ENCODE results near the gene ZNF367. TPM values are rescaled to one million over a fixed set of nuclear protein-coding genes. Genes with fewer than 3 reads are reported as not detected.
"Not testable (repeated sequence)": the region's sequence is repeated elsewhere in the genome, so short reads cannot be mapped to it uniquely, and the experiment has no call there.

The ZNF367 gene
- total RNA-seq, 1 donor from 2014 or later = 10.0 TPM

DNA sequence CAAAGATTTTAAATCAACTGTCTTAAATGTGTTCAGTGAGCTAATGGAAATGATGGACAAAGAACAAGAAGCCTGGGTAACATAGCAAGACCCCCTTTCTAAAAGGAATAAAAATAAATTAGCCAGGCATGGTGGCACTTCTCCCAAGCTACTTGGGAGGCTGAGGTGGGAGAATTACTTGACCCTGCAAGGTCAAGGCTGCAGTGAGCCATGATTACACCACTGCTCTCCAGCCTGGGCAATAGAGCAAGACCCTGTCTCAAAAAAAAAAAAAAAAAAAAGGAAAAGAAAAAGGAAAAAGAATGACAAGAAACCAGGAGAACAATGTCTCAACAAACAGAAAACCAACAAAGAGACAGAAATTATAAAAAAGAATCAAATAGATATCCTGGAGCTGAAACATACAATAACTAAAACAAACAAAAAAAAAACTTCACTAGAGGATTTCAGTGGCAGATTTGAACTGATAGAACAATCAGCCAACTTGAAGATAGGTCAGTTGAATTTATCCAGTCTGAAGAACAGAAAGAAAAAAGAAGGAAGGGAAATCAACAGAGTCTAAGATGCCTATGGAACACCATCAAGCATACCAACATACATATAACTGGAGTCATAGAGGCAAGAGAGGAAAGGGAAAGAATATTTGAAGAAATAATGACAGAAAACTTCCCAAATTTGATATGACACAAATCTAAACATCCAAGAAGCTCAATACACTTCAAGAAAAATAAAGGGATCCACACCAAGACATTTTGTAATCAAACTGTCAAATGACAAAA, 17.8 kb downstream of the ZNF367 start:
- no peak for DNase-seq (ENCODE audit: low read depth, low spot score)

DNA sequence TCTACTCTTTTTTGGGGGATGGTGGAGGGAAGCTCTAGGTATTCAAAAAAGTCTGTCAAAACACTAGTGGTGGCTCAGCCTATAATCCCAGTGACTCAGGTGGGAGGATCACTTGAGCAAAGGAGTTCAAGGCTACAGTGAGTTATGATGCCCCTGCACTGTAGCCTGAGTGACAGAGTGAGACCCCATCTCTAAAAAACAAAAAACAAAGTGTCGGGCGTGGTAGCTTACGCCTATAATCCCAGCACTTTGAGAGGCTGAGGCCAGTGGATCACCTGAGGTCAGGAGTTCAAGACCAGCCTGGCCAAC, 18.9 kb downstream of the ZNF367 start:
- DNase-seq (ENCODE audit: low read depth, low spot score) = no peak

DNA sequence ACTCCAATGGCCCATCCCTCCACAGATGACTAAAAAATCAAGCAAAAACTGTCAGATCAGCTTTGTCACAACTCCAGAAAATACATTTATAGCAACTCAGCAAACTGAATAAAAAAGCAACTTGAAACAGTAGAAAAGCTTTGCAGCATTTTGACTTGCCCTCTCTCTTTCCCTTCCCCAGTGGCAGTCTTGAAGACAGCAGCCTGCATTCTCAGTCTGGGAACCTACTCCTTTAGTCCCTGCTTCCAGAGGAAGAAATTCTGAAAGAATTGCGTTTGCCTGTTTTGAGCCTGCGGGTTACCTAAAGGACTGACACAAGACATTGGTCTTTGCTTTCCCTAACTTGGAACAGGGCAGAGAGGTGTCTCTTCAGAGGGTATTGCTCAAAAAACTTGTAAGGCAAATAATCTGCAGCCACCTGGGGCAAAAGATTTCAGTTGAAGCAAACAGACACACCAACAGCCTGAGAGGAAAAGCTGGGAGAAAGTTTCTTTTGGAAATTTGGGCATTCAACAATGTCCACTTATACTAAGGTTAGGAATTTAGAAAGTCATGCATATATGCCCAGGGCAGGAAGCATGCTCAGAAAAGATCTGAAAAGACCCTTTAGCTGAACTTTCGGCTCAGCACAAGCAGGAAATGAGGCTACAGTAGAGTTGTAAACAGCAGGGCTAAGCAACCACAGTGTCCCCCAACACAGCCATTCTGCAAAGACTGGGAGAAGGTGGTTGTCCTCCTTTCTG, 19.4 kb downstream of the ZNF367 start:
- no peak for DNase-seq (ENCODE audit: low read depth, low spot score)

DNA sequence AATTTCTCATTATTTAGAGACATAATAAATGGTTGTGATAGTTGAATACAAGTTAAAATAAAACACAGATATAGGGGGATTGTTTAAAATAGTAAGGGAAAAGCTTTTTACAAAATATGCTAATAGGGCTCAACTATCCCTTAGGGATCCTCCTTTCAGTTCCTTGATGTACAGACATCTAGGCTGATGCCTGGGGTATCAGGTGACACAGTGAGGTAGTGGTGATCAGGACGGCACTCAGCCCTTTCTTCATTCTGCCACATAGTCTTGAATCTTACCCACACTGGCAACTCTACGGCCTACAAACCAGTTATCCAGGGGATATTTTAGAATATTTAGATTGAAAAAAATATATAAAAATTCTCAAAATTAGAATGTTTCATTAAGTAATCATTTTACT, 22.2 kb downstream of the ZNF367 start:
- DNase-seq (ENCODE audit: low read depth, low spot score) = no peak

DNA sequence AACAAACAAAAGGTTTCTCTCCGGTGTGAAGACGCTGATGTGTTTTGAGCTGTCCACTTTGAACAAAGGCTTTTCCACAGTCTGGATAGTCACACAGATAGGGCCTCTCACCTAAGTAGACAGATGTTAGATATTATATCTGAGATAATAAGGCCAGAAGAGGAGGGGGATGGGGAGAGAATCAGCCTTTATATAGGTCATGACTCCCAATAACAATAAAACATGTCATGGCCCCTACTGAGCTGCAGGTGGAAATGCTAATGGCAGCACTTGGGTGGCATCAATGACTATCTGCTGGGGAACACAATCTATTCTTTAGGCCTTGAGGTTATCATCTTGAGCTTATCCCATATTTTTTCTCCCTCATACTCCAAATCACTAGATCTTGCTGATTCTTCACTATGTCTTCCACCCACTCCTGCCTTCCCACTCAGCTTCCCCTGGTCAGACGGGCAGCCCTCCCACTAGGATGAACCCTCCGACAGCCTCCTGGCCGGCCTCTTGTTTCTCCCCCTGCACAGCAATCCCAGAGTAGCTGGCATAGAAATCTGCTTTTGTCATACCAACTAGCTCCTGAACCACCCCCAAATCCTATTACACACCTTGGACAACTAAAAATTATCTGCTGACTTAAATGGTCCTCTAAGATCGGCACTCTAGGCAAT, 23.2 kb downstream of the ZNF367 start:
- no peak for DNase-seq (ENCODE audit: low read depth, low spot score)

DNA sequence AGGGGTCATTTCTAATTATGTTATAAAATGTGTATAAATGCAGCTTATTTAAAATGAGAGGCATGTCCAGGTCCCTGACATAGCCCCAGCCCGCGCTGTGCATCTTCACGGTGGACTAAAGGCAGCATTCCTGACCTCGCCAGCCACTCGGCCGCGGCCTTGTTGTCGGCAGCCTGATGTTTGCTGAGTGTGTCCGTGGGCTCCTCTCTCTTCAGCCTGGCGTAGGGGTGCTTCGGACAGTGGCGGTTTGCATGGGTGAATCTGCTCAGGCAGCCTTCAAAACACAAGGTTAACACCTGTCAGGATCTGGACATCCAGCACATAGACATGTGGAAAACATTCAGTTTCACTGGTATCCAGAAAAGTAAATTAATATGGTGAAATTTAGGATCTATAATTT, 25.9 kb downstream of the ZNF367 start:
- no peak for DNase-seq (ENCODE audit: low read depth, low spot score)

DNA sequence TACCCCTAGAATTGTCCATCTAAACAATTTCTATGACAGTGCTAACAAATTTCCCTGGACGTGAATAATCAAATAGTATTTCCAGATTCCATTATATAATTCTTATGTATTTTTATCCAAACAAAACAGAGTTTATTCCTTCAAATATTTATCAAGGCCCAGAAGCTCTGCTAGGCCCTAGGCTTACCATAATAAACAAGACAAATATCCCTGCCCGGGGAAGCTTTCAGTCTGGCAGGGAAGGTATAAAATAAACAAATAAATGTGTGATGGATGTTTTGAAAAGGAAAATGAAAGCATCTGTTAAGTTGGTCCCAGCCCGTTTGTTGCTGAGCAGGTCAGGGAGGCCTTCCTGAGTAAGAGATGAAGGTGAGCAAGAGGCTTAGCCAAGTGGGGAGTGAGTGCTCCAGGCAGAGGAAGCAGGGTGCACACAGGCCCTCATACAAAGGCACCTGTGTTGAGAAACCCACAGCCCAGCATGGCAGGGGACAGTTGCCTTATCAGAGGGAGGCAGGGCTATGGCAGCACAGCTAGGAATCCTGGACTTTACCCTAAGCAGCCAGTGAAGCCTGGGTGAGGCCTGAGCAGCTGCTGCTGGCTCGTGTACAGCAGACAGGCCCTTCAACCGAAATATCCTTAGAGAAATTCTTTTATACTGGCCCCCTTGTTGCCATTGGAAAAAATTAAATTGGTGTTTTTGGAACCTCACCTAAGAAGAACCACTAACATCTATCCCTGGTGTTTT, 27.0 kb downstream of the ZNF367 start:
- no peak for DNase-seq (ENCODE audit: low read depth, low spot score)

DNA sequence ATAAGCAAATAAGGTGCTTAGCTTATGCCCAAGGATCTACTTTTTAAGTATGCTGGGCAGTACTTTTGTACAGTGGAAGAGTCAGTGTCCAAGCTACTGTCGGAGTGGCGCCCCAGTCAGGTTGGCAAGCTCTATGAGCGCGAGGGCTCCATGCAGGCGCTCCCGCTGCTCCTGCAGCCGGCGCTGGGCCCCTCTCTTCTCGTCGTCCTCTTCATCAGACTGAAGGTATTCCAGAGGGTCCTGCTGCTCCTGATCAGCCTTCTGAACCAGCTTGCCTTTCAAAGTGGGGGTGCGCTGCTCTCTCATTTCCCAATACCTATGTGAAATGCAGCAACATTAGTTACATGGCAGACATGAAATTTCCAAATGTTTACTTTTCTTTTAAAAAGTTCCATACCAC, 30.0 kb downstream of the ZNF367 start:
- no peak for DNase-seq (ENCODE audit: low read depth, low spot score)

DNA sequence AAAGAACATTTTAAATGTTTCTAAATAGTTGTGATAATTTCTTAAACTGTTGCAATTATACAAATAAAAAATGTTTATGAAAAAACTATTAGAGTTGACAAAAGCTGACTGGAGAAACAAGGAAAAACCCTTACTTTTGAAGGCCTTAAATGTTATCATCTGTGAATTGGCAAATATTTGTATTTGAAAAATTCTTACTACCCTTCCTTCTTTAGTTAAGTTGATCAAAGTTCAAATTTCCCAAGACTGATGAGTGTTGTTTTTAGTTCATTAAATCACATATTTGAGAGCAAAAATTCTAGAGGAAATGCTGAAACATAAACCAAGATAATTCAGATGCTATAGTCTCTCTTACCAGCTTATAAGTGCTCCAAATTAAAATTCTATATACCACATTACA, 32.0 kb downstream of the ZNF367 start:
- DNase-seq (ENCODE audit: low read depth, low spot score) = no peak

DNA sequence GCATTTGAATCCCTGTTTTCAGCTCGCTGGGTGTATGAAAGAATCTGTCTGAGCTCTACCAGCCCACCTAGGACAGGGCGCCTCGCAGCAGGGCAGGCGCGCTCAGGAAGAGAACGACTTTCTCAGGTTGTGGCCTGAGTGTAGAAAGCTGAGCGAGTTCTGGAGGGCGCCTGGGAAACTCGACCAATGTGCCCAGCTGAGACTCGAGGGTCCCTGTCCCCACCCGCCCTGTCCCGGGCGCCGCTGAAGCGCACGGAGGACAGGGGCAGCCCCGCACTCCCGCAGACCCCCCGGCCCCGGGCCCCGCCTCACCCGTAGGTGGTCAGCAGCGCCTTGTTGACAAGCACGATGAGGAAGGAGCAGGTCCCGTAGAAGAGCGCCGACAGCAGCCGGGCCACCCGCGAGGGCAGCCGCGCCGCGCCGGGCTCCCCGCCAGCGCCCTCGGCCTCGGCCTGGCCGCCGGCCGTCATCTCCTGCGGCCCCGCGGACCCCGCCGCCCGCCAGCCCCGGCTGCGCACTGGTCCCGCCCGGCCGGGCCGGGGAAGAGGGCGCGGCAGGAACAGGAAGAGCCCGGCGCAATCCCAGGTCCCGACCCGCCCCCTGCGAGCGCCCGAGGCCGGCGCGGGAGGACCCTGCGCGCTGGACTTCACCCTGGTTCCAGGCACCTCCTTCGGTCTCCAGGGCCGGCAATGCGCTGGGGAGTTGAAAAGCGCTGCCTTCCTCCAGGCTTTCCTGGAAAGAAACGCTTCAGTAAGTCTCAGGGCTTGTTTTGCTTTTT, 34.8 kb downstream of the ZNF367 start, which contains the start of gene SLC35D2:
TSS of gene SLC35D2 (minus strand) at position 547 of the 778 bp plus-strand sequence. CDS start at position 470, 77 bp downstream.
- no peak for DNase-seq (ENCODE audit: low read depth, low spot score)

DNA sequence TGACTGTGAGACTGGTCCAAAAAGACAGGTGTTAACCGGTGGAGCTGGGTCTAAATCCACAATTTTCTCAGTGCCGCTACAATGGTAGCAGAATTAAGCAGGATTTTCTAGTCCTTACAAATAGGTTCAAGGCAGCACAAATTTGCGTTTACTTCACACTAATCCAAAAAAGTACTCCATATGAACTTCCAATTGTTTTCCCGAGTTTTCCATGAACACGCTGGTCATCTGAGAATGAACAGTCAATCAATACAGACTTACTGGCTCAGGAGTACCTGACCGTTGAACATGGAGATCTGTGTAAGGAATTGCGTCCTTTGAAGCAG, 35.4 kb downstream of the ZNF367 start:
- no peak for DNase-seq (ENCODE audit: low read depth, low spot score)

DNA sequence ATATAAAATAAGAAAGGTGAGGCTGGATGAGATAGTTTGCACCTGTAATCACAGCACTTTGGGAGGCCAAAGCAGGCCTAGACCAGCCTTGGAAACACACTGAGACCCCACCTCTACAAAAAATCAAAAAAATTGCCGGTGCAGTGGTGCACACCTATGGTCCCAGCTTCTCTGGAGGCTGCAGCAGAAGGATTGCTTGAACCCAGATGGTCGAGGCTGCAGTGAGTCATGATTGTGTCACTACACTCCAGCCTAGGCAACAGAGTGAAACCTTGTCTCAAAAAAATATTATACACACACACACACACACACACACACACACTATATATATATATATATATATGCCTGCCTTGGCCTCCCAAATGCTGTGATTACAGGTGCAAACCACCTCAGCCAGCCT, 36.0 kb downstream of the ZNF367 start:
- no peak for DNase-seq (ENCODE audit: low read depth, low spot score)

DNA sequence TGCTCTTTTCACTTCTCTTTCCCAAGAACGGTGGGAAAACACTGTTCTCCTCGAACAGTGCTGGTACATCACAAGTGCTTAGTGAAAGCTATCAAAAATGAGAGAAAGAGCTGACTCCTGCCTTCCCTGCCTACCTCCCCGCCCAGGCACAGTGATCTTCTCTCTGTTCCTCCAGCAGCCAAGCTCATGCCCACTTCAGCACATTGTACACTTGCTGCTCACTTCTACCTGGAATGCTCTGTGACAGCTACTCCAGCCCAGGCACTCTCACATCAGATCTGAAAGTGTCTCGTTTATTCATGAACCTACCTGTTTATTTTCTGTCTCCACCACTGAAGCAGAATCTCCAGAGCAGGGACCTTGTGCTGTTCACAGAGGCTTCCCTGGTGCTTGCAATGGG, 36.5 kb downstream of the ZNF367 start:
- no peak for DNase-seq (ENCODE audit: low read depth, low spot score)

DNA sequence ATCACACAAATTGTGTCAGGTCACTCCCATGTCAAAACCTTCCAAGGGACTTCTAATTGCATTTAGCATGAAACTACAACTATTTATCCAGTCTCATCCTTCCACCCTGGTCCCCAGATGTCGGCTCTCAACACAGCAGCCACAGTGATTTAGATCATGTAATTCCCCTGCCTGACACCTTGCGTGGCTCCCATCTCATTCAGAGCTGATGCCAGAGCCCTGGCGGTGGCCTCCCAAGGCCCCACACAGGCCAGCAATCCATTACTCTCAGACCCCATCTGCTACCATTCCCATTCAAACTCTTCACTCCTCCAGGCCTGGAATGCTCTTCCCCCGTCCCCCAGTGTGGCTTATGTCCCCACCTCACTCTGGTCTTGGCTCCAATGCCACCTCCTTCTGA, 37.0 kb downstream of the ZNF367 start:
- no peak for DNase-seq (ENCODE audit: low read depth, low spot score)

DNA sequence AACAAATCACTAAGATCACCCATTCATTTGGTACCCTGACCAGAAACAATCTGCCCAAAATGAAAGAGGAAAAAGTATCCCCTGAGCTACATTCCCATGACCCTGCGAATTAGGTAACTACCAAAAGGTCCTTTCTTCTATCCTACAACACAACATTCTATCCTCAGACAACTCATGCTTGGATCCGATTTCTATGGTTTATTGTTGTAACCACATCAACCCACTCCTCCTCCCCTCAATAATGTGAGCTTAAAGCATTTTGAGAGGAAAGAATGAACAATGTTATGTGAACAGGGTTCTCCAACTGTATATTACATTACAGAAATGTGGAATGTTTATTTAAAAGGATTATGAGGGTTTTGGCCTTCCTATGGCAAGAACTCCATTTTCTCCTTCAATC, 38.7 kb downstream of the ZNF367 start:
- DNase-seq (ENCODE audit: low read depth, low spot score) = no peak

DNA sequence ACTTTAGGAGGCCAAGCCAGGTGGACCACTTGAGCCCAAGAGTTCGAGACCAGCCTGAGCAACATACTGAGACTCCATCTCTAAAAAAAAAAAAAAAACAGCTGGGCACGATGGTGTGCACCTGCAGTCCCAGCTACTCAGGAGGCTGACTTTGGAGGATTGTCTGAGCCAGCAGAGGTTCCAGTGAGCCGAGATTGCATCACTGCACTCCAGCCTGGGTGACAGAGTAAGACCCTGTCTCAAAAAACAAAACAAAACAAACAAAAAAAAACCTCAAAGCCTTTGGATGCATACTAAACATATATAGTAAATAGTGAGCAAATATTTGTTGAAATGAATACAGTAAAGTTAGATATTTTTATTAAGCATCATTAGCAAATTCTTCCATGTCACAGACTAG, 40.0 kb downstream of the ZNF367 start:
- DNase-seq (ENCODE audit: low read depth, low spot score) = no peak

DNA sequence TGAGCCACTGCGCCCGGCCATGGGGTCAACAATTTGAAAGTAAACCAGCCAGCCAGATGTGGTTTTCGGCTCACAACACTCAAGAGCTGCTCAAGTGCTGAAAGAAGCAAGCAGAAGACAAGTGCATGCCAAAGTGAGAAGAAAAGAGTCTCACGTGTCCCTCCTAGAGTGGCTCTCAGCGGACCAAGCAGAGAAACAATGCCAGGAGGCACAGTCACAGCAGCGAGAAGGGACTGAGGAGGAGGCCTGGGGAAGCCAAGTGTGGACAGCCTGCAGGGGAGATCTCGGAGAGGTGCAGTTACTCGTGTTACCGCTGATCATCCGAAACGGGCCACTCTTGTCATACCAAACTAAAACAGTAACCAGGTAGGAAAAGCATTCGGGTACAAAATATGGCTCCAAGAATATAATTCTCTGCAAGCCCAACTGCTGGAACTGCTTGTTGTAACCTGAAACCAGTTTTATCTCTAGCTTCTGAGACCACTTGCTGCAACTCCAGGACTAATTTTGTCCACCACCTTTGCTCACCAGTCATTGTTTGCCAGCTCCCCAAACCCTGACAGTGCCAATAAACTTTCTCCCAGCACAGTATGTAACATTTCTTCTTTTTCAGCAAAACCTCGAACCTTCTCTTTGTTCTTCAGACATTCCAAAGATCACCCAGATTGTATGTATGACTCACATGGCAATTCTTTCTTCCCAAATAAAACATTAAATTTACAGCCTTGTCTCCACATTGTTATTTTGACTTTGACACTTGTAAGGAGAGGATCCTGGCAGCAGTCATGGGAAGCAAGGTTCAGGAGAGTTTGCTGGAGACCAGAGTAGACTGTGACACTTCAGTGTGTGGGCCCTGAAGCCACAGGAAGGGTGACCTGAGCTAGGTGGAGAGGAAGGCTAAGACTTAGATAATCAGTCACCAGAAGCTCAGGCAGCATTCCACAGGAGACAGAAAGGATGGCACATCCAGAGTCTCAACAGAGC, 41.0 kb downstream of the ZNF367 start:
- peak; percentile 29 for DNase-seq (ENCODE audit: low read depth, low spot score)

DNA sequence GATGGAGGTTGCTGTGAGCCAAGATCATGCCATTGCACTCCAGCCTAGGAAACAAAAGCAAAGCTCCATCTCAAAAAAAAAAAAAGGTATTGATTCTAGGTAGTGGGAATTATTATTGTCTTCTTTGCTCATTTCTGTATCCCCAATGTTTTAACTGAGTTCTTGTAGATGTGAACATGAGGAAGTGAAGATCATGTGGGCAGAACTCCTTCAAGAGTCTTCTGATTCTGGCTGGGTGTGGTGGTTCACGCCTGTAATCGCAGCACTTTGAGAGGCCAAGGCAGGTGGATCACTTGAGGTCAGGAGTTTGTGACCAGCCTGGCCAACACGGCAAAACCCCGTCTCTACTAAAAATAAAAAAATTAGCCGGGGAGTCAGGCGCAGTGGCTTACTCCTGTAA, 42.7 kb downstream of the ZNF367 start:
- DNase-seq (ENCODE audit: low read depth, low spot score) = not testable (repeated sequence)

DNA sequence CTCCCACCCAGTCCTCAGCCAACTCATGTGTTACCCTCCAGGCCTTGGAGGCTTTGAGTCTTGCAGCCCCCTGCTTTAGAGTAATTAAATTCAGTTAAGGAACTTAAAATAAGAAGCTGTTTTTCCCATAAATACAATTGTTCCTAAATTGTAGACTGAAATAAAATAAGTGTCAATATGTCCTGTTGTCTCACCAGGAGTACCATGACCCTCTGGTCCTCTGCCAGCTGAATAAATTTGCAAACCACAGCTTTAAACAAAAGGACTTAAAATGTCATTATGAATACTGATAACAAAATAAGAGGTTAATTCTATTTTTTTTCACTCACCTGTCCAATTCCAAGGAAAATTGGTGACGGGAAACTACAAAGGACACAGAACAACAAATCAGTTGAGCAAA, 50.2 kb downstream of the ZNF367 start:
- no peak for DNase-seq (ENCODE audit: low read depth, low spot score)
